Activated CD4-positive, alpha-beta memory T cell treated with anti-CD3 and anti-CD28 coated beads for 36 hours (primary cell): Measurements from ENCODE around the gene TGFBR3L. TPM values are rescaled to one million over a fixed set of nuclear protein-coding genes. Genes with fewer than 3 reads are reported as not detected.
"Not testable (repeated sequence)": the region's sequence is repeated elsewhere in the genome, so short reads cannot be mapped to it uniquely, and the experiment has no call there.

Experiments used
- CTCF ChIA-PET: fragments of 350-600 bp; sonication (Branson Sonifier 250); formaldehyde crosslinking; loops from one replicate; lab custom pipeline; 2021; ENCODE audit warnings: antibody characterized with exemption, inconsistent platforms; lab: Charles Lee
- POLR2A ChIA-PET: fragments of 350-600 bp; sonication (Branson Sonifier 250); formaldehyde crosslinking; loops from one replicate; lab custom pipeline; 2021; ENCODE audit warnings: antibody characterized with exemption; lab: Charles Lee
- DNase-seq: peaks from one replicate; pipeline ENCODE4 v3.0.0-alpha.2; 2020
- H3K27ac Mint-ChIP-seq: one replicate; pipeline ENCODE4 v1.8.0; 2021; ENCODE audit warnings: mixed read lengths
- H3K27me3 Mint-ChIP-seq: one replicate; pipeline ENCODE4 v1.8.0; 2021; ENCODE audit warnings: mixed read lengths
- H3K36me3 Mint-ChIP-seq: one replicate; pipeline ENCODE4 v1.8.0; 2021; ENCODE audit warnings: mixed read lengths
- H3K4me1 Mint-ChIP-seq: one replicate; pipeline ENCODE4 v1.8.0; 2021; ENCODE audit warnings: low read depth, mixed read lengths
- H3K4me3 Mint-ChIP-seq: one replicate; pipeline ENCODE4 v1.8.0; 2021; ENCODE audit warnings: mild to moderate bottlenecking, mixed read lengths
- H3K9me3 Mint-ChIP-seq: one replicate; pipeline ENCODE4 v1.8.0; 2021; ENCODE audit warnings: mixed read lengths
- intact Hi-C: fragments of 100-400 bp; cut with micrococcal nuclease; formaldehyde crosslinking; loops from one replicate; pipeline ENCODE4 v1.15.1; 2023
- total RNA-seq, 2 experiments: library from RNA; stranded (reverse); gene quantifications; one replicate each; pipeline ENCODE4 v1.2.3, GENCODE V29; 2021

Gene TGFBR3L
- total RNA-seq, 2 experiments from 2014 or later: 4.4 to 4.6 TPM

- intact Hi-C loops: no loop called here
- peaks cover 20% of the 10 kb centered on the region for H3K4me1 Mint-ChIP-seq
- H3K27me3 Mint-ChIP-seq: peaks cover 23% of the 10 kb centered on the region
- no peak overlapping the region for H3K27ac Mint-ChIP-seq
- peak overlapping the region; percentile 46 for H3K4me3 Mint-ChIP-seq
- peaks cover 18% of the 10 kb centered on the region for H3K36me3 Mint-ChIP-seq
- no peak for DNase-seq
- POLR2A ChIA-PET: interaction anchor here (1.0 to 1.1 kb wide), 2 partner anchors 12 to 47 kb away, joined by 3 read pairs; partner anchors contain the start of gene MAP2K7
- H3K9me3 Mint-ChIP-seq: no peaks in the 10 kb centered on the region
- CTCF ChIA-PET: interaction anchor here (0.6 to 4.0 kb wide), 4 partner anchors 12 to 48 kb away, joined by 4 to 18 read pairs (median 8); partner anchors contain the start of genes MAP2K7 and TIMM44
Measured at GRCh38 chr19:7915250-7916102, 846 bp downstream of the TGFBR3L start.

DNA sequence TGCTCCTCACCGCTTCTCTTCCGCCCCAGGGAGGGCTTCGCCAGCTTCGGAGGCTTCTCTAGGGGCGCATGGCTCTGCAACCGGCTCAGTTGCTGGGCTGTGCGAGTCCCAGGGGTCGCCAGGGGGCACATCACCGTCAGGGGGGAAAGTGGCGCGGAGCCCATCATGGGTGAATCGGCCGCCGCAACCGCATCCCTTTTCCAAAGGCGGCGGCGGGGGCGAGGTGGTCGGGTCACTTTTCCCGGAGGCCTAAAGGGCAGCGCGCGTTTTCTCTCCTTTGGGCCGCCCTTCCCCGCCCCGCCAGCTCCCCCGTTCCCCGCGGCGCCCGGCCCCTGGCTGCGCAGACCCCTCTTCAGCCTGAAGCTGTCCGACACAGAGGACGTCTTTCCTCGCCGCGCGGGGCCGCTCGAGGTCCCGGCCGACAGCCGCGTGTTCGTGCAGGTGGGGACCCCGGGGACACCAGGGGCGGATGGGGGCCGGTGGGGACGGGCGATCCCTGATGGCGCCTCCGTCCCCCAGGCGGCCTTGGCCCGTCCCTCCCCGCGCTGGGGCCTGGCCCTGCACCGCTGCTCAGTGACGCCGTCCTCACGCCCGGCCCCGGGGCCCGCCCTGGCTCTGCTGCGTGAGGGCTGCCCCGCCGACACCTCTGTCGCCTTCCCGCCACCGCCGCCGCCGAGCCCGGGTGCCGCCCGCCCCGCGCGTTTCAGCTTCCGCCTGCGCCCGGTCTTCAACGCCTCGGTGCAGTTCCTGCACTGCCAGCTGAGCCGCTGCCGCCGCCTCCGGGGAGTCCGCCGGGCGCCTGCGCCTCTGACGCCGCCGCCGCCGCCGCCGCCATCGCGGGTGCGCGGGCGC lies 1.7 kb downstream of the TGFBR3L start:
- H3K9me3 Mint-ChIP-seq: no peaks in the 10 kb centered on the region
- peaks cover 13% of the 10 kb centered on the region for H3K36me3 Mint-ChIP-seq
- intact Hi-C loops: no loop called here
- H3K4me1 Mint-ChIP-seq: peaks cover 26% of the 10 kb centered on the region
- H3K27ac Mint-ChIP-seq: no peak overlapping the region
- POLR2A ChIA-PET: interaction anchor here (1.0 to 1.6 kb wide), 3 partner anchors 12 to 47 kb away, joined by 3 to 6 read pairs (median 3); partner anchors contain the start of genes MAP2K7 and TIMM44
- DNase-seq: peak; percentile 74
- peaks cover 23% of the 10 kb centered on the region for H3K27me3 Mint-ChIP-seq
- peak overlapping the region; percentile 69 for H3K4me3 Mint-ChIP-seq
- CTCF ChIA-PET: interaction anchor here (0.6 to 4.0 kb wide), 6 partner anchors 13 to 347 kb away, joined by 3 to 18 read pairs (median 4); partner anchors contain the start of genes MAP2K7 and TIMM44

GRCh38 chr19:7916955-7917266 lies 2.3 kb downstream of the TGFBR3L start:
- Mint-ChIP-seq H3K9me3 (no peaks in the 10 kb centered on the region), H3K36me3 (peaks cover 9% of the 10 kb centered on the region), H3K4me3 (peak overlapping the region; percentile 69), H3K27ac (peak overlapping the region; percentile 9), H3K27me3 (peaks cover 23% of the 10 kb centered on the region), H3K4me1 (peaks cover 28% of the 10 kb centered on the region)
- CTCF ChIA-PET: interaction anchor here (1.0 to 4.0 kb wide), 4 partner anchors 13 to 348 kb away, joined by 3 to 18 read pairs (median 8); partner anchors contain the start of genes MAP2K7 and TIMM44
- DNase-seq: no peak
- POLR2A ChIA-PET: interaction anchor here (1.6 kb wide), 1 partner anchor 27 kb away, joined by 6 read pairs; the partner anchor contains the start of gene TIMM44
- intact Hi-C loops: no loop called here

- Mint-ChIP-seq H3K27ac (no peak overlapping the region), H3K4me3 (peak overlapping the region; percentile 69), H3K4me1 (peaks cover 32% of the 10 kb centered on the region), H3K27me3 (peaks cover 23% of the 10 kb centered on the region), H3K9me3 (no peaks in the 10 kb centered on the region), H3K36me3 (peaks cover 9% of the 10 kb centered on the region)
- DNase-seq: peak; percentile 70
- ChIA-PET POLR2A (interaction anchor here (0.7 to 1.6 kb wide), 3 partner anchors 14 to 27 kb away, joined by 3 to 6 read pairs (median 3); partner anchors contain the start of gene TIMM44), CTCF (interaction anchor here (0.9 to 4.0 kb wide), 7 partner anchors 14 to 349 kb away, joined by 3 to 18 read pairs (median 3); partner anchors contain the start of genes MAP2K7 and TIMM44)
- intact Hi-C loops: no loop called here
Measured at GRCh38 chr19:7917267-7918061, 2.8 kb downstream of the TGFBR3L start.

- ChIA-PET CTCF (interaction anchor here (0.9 to 4.0 kb wide), 6 partner anchors 11 to 232 kb away, joined by 3 to 18 read pairs (median 3); partner anchors contain the start of genes MAP2K7 and TIMM44), POLR2A (interaction anchor here (0.7 to 1.6 kb wide), 3 partner anchors 15 to 26 kb away, joined by 3 to 6 read pairs (median 3); partner anchors contain the start of gene TIMM44)
- H3K9me3 Mint-ChIP-seq, intact Hi-C loops, DNase-seq, H3K27ac Mint-ChIP-seq, H3K36me3 Mint-ChIP-seq: not testable (repeated sequence)
- peaks cover 32% of the 10 kb centered on the region for H3K4me1 Mint-ChIP-seq
- peak overlapping the region; percentile 37 for H3K4me3 Mint-ChIP-seq
- H3K27me3 Mint-ChIP-seq: peaks cover 23% of the 10 kb centered on the region
Measured at GRCh38 chr19:7918062-7918614, 3.5 kb downstream of the TGFBR3L start.

DNA sequence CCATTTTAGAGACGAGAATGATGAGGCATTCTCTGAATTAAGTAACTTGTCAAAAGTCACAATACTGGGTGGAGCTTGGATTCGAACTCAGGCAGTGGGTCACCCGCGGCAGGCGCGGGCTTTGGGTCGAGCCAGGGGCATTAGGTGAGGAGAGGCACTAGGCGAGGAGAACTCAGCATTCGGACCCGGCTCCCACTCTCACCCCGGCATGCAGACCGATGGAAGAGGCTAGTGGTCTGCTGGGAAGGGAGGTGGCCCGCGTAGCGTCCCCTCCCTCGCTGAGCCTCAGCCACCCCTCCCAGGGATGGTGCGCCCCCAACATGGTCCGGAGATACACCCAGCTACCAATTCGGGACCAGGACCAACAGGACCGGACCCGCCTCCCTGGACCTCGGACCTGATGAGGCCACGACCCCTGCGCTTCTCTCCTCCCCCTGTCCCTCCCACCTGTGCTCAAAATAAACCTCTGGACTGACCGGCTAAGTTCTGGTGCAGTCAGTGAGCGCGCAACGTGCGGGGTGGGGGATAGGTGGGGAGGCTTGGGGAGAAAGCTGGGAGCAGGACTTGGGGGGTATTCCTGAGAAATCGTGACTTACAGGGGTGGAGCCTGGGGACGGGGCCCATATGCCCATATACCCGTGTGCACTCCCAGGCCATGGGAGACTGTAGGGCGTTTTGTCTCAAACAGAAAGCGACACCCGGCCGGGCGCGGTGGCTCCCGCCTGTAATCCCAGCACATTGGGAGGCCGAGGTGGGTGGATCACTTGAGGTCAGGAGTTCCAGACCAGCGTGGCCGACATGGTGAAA lies 4.2 kb downstream of the TGFBR3L start:
- DNase-seq: no peak
- Mint-ChIP-seq H3K4me1 (peaks cover 32% of the 10 kb centered on the region), H3K27ac (no peak overlapping the region), H3K27me3 (peaks cover 23% of the 10 kb centered on the region), H3K4me3 (no peak overlapping the region), H3K36me3 (peaks cover 3% of the 10 kb centered on the region), H3K9me3 (no peaks in the 10 kb centered on the region)
- ChIA-PET CTCF (interaction anchor here (0.9 to 4.0 kb wide), 8 partner anchors 10 to 50 kb away, joined by 3 to 28 read pairs (median 16); partner anchors contain the start of genes MAP2K7 and TIMM44), POLR2A (interaction anchor here (0.7 to 1.1 kb wide), 3 partner anchors 15 to 25 kb away, joined by 3 to 5 read pairs (median 3); partner anchors contain the start of gene TIMM44)
- intact Hi-C loops: no loop called here

DNA sequence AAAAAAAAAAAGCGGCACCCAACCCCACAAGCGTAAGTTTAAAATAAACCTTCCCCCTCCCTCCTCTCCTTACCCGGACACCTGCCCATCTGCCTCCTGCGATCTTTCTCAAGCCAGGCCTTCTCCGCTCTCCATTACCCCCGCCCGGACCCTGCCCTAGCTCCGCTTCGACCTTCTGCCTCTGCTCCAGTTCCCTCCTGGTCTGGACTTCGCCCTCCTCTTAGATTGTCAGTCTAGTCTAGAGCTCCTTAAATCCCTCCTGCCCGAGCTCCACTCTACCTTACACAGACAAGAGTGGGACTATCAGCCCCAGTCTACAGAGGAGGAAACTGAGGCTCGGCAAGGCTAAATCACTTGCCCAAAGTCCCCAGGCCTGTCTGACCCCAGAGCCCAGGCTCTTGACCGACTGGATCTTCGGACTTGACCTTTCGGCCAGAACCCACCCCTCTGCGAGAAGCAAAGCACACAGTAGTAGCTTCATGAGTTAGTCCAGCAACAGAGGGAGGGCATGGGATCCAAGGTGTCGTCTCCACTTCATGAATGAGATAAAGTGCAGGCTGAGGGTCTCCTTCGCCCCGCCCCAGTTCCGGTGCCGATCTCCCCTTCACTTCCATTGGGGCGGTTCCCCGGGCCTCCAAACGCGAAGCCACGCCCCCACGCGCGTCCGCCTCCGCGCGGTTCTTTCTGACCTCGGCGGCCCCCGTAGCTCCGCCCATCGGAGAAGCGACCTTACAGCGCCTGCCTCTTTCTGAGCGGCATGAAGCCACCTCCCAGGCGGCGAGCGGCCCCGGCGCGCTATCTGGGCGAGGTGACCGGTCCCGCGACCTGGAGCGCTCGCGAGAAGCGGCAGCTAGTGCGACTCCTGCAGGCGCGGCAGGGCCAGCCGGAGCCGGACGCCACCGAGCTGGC lies 5.2 kb downstream of the TGFBR3L start, which contains the start of gene SNAPC2:
TSS of gene SNAPC2 (plus strand) at position 729 of the 909 bp plus-strand sequence. CDS start at position 758, 29 bp downstream.
- Mint-ChIP-seq H3K9me3 (no peaks in the 10 kb centered on the region), H3K4me1 (peaks cover 33% of the 10 kb centered on the region), H3K27ac (peak within 1 kb of the TSS; percentile 84), H3K27me3 (peaks cover 22% of the 10 kb centered on the region), H3K4me3 (peak within 1 kb of the TSS; percentile 83), H3K36me3 (peaks cover 3% of the 10 kb centered on the region)
- POLR2A ChIA-PET: interaction anchor here (0.9 to 1.7 kb wide), 4 partner anchors 13 to 24 kb away, joined by 3 to 7 read pairs (median 6); partner anchors contain the start of genes MAP2K7 and TIMM44
- intact Hi-C loops: loop anchor here (1.0 to 5.0 kb wide), 5 partner anchors 17 to 283 kb away; partner anchors contain the start of genes MAP2K7, STXBP2 and TIMM44
- CTCF ChIA-PET: interaction anchor here (0.5 to 3.5 kb wide), 9 partner anchors 9 to 566 kb away, joined by 3 to 28 read pairs (median 6); partner anchors contain the start of genes MAP2K7 and TIMM44
- DNase-seq: peak; percentile 98

DNA sequence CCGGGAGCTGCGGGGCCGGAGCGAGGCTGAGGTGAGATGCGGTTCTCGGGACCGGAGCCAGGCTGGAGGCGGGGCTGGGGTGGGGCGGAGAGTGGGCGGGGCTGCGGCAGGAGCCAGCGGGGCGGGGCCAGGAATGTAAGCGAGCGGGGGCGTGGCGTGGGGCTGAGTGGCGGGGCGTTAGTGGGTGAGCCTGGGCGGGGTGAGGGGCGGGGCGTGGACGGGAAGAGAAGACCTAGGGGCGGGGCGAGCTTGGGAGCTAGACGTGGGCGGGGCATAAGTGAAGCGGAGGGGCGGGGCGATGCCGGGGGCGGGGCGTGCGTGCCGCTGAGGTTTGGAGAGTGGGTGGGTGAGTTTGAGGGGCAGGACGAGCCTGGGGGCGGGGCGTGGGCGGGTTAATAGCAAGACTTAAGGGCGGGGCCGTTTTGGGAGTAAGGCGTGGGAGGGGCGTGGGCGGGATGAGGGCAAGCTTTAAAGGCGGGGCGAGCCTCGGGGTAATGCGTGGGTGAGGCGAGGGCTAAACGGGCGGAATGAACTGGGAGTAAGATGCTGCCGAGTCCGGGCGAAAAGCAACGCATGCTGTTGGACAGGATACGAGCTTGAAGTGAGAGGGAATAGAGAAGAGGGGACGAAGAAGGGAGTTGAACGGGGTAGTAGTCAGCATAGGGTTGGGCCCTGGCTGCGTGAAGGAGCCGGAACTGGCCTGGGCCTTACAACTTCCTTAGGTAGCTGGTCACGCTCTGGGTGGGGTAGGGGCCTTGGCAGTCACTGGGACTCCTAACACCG lies 6.1 kb downstream of the TGFBR3L start:
- ChIA-PET CTCF (interaction anchor here (0.9 to 3.5 kb wide), 9 partner anchors 8 to 567 kb away, joined by 3 to 28 read pairs (median 6); partner anchors contain the start of genes MAP2K7 and TIMM44), POLR2A (interaction anchor here (1.1 to 1.7 kb wide), 3 partner anchors 14 to 23 kb away, joined by 3 to 7 read pairs (median 7); partner anchors contain the start of genes MAP2K7 and TIMM44)
- peak overlapping the region; percentile 84 for H3K27ac Mint-ChIP-seq
- H3K27me3 Mint-ChIP-seq: peaks cover 14% of the 10 kb centered on the region
- peak; percentile 100 for DNase-seq
- H3K4me1 Mint-ChIP-seq: peaks cover 31% of the 10 kb centered on the region
- no peaks in the 10 kb centered on the region for H3K9me3 Mint-ChIP-seq
- intact Hi-C loops: loop anchor here (1.0 to 5.0 kb wide), 5 partner anchors 17 to 283 kb away; partner anchors contain the start of genes MAP2K7, STXBP2 and TIMM44
- H3K4me3 Mint-ChIP-seq: peak overlapping the region; percentile 83
- peaks cover 3% of the 10 kb centered on the region for H3K36me3 Mint-ChIP-seq
